Activated T-cell treated with anti-CD3 and anti-CD28 coated beads for 48 hours (primary cell): Measurements from ENCODE around the gene AP4M1.
"Not testable (repeated sequence)": the region's sequence is repeated elsewhere in the genome, so short reads cannot be mapped to it uniquely, and the experiment has no call there.

Experiments used
- DNase-seq: peaks from one replicate; pipeline ENCODE4 v3.0.0-alpha.2; 2020; ENCODE audit warnings: low read depth

The AP4M1 gene

GRCh38 chr7:100130608-100131453 is 29.4 kb downstream of the AP4M1 start:
- peak; percentile 74 for DNase-seq

- DNase-seq = no peak
Observed at GRCh38 chr7:100132126-100132525, 30.7 kb downstream of the AP4M1 start.

GRCh38 chr7:100132697-100133151 is 31.3 kb downstream of the AP4M1 start:
- peak; percentile 51 for DNase-seq

- no peak for DNase-seq
Observed at GRCh38 chr7:100137851-100138760, 36.7 kb downstream of the AP4M1 start.

GRCh38 chr7:100141555-100141949 is 40.1 kb downstream of the AP4M1 start:
- DNase-seq = no peak

GRCh38 chr7:100142461-100142860 is 41.0 kb downstream of the AP4M1 start:
- no peak for DNase-seq

- DNase-seq = not testable (repeated sequence)
Observed at GRCh38 chr7:100146350-100146749, 44.9 kb downstream of the AP4M1 start.

- DNase-seq = no peak
Observed at GRCh38 chr7:100147278-100147677, 45.8 kb downstream of the AP4M1 start.

GRCh38 chr7:100148225-100148558 is 46.7 kb downstream of the AP4M1 start:
- DNase-seq = no peak

GRCh38 chr7:100148559-100149328 is 47.3 kb downstream of the AP4M1 start, which contains the start of gene LAMTOR4:
Gene LAMTOR4 (plus strand): TSS chr7:100148918. CDS start chr7:100148973, 55 bp downstream.
- DNase-seq = peak; percentile 96

- DNase-seq = no peak
Observed at GRCh38 chr7:100152404-100152803, 51.0 kb downstream of the AP4M1 start.

- DNase-seq = no peak
Observed at GRCh38 chr7:100152937-100153666, 51.7 kb downstream of the AP4M1 start.

- DNase-seq = no peak
Observed at GRCh38 chr7:100153708-100154535, 52.5 kb downstream of the AP4M1 start.

GRCh38 chr7:100154651-100155491 is 53.4 kb downstream of the AP4M1 start:
- DNase-seq = no peak

- DNase-seq = no peak
Observed at GRCh38 chr7:100155553-100156317, 54.3 kb downstream of the AP4M1 start.

GRCh38 chr7:100156331-100157068 is 55.1 kb downstream of the AP4M1 start:
- DNase-seq = no peak

GRCh38 chr7:100157069-100157333 is 55.6 kb downstream of the AP4M1 start:
- DNase-seq = no peak
